ENCODE measurements around the gene TRIM37.

DNA sequence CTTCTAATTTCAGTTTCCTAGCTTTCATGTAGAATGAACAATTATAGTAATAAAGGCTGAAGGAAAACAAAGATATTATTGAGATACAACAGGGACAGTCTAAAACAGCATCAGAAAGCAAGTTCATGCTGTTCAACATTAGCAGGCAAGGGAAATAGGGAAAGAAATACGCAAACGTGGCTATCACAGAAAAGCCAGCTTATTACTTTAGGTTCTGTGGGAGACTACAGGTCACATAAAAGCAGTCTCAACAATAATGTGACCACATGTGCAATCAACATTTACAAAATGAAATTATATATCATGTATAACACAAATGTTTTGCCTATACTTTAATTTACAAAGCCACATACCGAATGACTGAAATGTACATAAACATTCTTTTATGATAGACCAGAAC is 4.9 kb upstream of the TRIM37 start:
- TF ChIP-seq, protein P1, sequence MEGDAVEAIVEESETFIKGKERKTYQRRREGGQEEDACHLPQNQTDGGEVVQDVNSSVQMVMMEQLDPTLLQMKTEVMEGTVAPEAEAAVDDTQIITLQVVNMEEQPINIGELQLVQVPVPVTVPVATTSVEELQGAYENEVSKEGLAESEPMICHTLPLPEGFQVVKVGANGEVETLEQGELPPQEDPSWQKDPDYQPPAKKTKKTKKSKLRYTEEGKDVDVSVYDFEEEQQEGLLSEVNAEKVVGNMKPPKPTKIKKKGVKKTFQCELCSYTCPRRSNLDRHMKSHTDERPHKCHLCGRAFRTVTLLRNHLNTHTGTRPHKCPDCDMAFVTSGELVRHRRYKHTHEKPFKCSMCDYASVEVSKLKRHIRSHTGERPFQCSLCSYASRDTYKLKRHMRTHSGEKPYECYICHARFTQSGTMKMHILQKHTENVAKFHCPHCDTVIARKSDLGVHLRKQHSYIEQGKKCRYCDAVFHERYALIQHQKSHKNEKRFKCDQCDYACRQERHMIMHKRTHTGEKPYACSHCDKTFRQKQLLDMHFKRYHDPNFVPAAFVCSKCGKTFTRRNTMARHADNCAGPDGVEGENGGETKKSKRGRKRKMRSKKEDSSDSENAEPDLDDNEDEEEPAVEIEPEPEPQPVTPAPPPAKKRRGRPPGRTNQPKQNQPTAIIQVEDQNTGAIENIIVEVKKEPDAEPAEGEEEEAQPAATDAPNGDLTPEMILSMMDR (IDR thresholded peaks at IDR 0.05 in 8 of 11, conservative IDR thresholded peaks at IDR 0.05 in 3 of 11), result no peak
- no peak for TF ChIP-seq POLR2AphosphoS5 (IDR thresholded peaks at IDR 0.05)

Measured in spleen (tissue), 7 donors.